COLO829 (cell line): Measurements from ENCODE around the gene POU6F2.
A peak's percentile ranks its signal among the peaks of the same experiment; 100 is the strongest.
"Not testable (repeated sequence)": the region's sequence is repeated elsewhere in the genome, so short reads cannot be mapped to it uniquely, and the experiment has no call there.

ENCODE experiments used
- DNase-seq: peaks from one replicate; pipeline ENCODE4 v3.0.0; 2012; ENCODE audit warnings: low spot score

Gene POU6F2

DNA sequence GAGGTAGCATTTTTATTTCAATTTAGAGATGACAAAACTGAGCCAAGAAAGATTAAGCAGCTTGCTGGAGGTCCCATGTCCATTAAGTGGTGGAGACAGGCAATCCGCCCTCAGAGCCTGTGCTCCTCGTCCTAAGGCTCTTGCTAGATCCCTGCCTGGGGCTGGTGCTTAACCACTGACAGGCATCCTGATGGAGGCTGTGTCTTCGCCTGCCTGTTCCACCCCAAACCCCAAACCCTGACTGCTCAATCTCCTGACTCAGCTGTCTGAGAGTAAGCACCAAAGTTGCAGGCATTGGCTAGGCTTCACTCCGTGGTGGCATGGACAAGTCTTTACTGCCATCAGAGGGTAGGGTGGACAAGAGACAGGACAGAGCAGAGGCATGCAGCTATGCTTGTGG is 209.4 kb downstream of the POU6F2 start:
- no peak for DNase-seq

DNA sequence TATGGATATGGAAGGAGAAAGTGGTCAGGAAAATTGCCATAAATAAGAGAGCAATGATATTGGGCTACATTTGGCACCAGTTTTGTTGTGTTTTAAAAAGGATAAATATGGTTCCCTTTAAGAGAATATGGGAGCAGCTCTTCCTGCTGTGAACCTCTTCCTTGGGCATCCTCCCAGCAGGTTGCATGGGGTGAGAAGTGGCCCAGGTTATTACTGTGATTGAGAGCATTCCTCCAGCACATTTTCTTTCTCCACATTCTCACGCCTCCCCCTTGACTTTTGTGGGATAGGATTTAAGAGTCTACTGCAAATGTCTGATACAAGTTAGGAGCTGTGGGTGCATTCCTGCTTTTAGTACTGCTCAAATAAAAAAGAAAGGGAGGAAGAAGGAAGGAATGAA is 214.8 kb downstream of the POU6F2 start:
- DNase-seq = no peak

DNA sequence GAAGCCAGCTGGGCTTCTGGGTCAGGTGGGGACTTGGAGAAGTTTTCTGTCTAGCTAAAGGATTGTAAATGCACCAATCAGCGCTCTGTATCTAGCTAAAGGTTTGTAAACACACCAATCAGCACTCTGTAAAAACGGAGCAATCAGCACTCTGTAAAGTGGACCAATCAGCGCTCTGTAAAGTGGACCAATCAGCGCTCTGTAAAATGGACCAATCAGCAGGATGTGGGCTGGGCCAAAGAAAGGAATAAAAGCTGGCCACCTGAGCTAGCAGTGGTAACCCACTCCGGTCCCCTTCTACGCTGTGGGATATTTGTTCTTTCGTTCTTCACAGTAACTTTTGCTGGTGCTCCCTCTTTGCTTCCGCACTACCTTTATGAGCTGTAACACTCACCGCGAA is 216.7 kb downstream of the POU6F2 start:
- not testable (repeated sequence) for DNase-seq

DNA sequence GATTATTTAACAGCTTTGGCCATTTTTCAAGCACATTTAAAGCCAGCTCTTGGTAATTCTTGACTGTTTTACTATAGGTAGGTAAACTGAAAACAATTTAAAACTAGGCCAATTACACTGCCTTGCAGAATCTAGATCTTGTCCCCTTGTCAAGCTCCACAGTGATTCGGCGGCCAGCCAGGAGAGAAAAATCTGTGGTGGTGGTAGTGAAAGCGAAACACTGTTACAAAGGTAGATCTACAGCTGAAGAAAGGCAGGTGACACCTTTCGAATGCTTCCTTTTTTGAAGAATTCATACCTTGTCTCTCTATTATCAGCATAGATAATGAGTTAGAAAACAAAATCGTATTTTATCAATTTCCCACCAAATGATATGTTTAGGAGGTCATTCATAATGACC is 218.3 kb downstream of the POU6F2 start:
- no peak for DNase-seq

DNA sequence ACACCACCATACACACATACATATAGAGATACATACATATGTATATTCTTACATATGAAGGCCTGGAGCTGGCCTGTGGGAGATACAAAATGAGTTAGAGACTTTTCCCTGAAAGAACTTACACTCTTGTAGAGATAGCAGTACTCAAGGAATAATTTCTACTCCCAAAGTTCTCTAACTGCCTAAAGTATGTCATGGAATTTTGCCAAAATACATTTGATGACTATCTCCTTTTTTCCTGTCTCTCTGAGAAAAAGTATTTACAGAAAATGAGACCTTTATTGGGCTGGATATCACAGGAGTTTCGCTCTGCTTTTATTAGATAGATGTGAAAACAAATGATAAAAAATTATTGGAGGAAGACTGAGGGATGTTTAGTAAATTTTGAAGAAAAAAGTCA is 220.1 kb downstream of the POU6F2 start:
- no peak for DNase-seq

DNA sequence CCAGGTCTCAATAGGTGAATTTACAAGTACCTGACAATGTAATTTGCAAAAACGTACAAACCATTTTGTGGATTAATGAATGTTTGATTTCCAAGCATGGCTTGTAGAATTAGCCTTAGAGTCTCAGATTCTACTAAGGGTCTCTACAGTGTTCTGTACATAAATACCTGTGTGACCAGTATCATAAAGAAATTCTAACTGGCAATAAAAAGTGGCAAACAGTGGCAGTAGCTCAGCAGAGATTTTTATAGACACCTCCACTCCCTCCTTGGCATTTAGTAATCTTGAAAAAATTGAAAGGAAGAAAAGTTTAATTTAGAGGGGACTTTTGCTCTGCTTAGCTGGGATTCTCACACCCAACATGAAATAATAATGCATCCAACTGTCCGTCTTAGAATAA is 220.8 kb downstream of the POU6F2 start:
- no peak for DNase-seq

DNA sequence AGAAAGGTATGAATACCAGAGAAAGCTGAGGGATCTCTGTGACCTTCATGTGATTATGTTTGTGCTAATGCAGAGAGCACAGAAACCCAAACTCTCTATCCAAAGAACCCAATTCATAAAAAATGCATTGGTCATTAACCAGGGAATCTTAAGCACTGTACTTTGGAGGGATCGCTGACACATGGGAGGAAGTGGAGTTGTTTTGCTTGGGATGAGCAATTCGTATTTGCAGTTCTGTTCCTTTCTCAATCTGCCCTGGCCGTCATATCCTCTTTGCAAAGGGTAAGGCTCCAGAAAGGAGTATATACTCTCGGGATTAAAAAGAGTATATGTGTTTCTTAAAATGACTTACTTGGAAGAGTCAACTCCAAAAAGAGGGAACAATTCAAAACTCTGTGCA is 221.3 kb downstream of the POU6F2 start:
- DNase-seq = no peak

DNA sequence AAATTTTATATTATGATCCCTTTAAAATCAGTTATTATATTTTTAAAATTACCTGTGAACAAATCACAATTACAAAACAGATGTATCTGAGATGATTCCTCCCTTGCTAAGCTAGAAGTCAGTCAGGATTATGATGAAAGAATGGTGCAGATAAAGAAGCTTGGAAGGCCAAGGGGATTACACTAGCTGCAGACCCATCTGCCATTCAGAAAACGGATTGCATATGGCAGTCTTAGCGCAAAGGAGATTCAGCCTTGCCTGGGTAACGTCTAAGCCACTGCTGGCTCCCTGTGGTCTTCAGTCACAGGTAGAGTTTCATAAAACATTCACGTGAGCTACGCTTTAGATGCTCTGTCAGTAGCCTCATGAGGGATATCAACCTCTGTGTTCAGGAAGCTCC is 222.2 kb downstream of the POU6F2 start:
- DNase-seq = no peak

DNA sequence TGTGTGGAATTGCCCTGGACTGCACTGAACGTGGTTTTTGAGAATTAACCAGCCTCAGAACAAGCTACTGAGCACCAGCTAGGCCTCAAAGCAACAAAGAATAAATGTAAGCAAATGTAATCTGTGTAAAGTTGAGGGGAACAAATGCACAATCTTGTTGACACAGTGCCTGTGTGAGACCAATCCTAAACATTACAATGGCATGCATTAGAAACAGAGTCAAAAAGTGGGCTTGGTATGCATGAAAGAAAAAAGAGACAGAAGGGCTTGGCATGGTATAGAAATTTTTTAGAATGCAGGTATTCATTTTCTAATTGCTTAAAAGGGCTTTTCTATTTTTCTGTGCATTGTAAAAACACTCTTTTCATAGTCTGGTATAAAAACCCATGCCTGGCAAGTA is 224.3 kb downstream of the POU6F2 start:
- no peak for DNase-seq

DNA sequence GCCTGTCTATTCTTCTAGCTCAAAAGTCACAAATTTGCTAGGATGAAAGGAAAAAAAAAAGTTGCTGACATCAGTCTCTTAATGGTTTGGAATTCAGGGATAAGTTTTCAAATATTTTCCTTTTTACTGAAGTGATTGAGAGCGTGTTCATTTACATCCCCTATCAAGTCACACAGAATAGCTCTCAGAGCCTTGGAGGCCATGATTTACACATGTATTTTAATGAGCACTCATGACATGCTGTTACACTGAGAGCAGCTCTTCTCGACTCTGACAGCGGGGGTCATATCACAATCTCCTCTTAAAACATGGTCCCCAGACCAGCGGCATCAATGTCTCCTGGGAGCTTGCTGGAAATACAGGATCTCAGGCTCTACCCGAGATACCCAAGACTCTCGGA is 232.7 kb downstream of the POU6F2 start:
- no peak for DNase-seq

DNA sequence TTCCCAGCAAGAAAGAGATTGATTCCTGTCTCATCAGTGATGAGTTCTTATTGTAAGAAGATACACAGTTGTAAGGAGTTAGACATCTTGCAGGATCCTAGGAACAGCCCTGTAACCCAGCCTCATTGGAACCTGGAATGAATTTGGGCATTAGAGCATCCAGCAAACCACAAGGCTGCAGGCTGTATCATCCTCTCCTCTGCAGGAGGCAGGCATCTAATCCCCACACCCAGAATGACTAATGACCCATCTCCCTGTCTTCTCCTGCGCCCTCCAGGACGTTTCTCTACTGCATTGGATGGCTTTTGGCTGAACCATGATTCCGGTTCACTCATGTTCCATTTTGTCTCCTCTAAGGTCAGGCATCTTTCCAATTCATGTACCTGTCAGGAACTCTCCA is 233.9 kb downstream of the POU6F2 start:
- DNase-seq = no peak

DNA sequence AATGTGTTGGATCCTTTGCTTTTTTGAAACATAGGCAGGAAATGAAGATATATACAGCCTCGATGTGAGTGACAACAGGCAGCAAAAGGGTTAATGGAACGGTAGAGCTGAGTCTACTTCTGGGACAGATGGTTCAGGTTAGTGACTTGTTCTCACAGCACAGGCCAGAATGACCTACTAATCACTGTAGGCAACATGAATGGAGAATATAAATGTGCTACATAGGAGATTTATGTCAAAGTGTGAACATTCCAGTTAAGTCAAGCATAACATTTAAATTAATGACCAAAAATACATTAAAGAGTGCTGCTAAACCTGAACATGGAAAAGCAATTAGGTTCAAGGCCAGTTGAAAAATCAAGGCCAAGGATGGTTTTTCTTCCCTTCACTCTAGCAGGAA is 235.2 kb downstream of the POU6F2 start:
- no peak for DNase-seq

DNA sequence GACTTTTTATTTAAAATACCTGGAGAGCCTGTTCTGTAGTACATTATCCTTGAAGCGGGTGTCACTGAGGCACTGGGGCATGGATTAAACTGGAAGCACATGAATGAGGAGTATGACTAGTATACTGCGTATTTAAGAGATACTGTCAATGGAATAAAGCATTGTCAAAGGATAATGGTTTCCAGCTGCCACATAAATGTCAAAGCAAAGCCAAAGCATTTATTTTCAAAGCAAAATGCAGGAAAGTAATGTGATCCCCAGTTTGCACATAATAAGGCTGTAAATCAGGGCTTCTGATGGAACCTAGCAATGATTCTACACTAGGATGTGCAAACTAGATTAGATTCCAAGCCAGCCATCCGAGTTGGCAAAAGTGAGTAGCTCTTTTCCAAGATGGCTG is 240.1 kb downstream of the POU6F2 start:
- no peak for DNase-seq

DNA sequence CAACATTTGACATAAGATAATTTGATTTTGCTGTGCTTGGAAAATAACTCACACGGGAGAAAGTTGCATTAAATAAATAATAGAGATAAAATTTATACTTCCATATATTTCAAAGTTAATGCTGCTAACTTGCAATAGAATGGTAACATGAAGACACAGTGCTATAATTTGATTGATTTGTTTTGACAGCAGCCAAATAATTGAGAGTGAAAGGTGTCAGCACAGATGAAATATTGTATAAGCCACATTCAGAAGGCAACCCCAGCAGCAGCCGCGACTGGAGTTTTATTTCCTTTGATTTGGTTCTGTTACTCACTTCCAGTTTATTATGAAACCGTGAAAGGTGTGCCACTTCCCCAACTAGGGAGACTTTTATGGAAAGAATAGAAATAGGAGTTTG is 242.2 kb downstream of the POU6F2 start:
- no peak for DNase-seq

DNA sequence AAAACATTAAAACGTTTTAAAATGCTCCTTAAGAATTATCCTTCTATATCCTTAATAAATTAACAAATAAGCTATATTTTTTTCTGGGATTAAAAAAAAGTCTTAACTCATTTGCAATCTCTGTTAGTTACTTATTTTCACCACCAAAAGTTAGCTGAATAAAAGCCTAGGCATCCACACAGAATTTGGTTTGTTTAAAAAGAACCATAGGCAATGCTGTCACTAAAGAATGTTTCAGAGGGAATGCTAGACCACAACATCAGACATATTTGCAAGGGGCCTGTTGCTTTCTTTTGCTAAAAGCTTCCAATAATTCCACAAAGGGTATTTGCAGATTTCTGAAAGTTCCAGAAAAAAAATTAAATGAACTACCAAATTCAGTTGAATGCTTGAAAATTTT is 244.2 kb downstream of the POU6F2 start:
- DNase-seq = no peak

DNA sequence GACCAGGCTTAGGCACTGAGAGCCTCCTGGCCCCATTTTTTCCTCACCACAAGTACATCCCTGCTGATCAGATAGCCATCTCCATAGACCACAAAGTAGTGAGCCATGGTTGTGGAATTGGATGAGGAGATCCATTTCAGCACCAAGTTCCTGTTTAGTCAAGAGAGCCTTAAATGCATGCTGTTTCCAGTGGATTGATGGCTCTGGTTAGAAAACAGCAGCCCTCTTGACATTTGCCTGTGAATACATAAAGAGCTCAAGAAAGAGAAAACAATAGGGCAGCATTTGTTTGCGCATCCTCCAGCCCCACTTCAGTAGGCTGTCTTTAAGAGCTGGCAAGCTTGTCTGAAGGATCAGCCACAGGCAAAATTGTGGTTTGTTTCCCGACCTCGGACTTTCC is 251.2 kb downstream of the POU6F2 start:
- no peak for DNase-seq

DNA sequence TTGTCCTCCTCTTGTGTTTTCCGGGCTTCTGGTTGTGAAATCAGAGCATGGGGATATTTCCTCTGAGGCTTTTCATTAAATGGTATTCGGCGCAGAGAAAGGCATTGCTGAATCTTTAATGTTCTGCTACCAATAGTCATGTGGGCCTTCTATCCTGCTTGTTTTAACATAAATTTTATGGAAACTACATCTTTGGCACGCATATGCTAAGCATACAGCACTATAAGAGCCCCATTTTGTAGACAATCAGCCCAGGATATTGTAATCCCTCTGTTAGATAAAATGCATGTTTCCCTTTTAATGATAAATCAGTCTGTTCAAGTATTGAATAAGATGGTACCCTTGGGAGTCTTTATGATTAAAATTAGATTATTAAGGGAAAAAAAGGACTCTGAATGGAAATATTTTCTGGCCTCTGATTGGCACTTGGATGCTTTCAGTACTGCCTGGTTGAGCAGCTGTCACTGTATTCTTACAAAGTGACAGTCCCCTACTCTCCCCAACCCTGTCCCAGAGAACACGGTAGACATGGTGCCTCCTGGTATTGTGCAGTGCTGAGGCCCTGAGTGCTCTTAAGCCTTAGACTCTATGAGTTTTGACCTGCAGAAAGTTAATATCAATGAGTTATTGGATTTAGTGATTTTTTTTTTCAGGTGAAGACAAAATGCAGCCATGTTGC is 256.3 kb downstream of the POU6F2 start:
- DNase-seq = no peak

DNA sequence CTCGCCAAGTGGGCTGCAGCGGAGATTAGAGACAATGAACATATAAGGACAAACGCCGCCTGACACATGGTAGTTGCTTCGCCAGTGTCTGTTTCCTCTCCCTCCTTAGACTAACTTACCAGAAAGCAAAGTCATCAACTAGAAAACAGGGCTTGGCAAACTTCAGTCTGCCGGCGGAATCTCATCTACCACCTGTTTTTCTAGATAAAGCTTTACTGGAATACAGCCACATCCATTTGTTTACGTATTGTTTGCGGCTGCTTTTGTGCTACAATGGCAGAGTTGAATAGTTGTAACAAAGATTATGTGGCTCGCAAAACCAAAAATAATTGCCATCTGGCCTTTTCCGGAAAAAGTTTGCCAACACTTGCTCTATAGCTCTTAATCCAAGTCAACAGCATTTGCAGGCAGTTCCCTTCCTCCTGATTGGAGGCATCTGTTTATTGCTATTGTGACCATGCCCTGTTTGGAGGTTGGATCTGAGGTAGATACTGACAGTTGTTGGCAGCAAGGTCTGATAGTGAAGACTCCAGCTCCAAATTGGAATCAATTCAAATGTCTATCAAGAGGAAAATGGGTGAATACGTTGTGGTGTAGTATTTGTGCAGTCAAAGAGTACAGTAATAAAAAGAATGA is 260.6 kb downstream of the POU6F2 start:
- no peak for DNase-seq

DNA sequence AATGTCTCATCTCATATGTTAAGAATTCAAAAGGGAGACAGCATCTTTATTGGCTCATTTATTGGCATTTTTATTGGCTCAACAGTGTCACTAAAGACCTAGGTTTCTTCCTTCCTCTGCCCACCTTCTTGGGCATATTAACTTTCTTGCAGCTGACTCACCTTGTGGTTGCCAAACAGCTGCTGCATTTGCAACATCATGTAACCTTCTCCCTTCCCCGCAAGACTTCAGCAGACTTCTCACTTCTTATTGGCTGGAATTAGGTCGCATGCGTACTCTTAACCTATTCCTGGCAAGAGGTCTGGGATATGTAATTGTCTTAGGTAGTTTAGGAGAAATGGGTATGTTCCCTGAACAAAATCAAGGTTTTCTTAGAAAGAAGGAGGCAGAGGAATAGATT is 263.2 kb downstream of the POU6F2 start:
- no peak for DNase-seq

DNA sequence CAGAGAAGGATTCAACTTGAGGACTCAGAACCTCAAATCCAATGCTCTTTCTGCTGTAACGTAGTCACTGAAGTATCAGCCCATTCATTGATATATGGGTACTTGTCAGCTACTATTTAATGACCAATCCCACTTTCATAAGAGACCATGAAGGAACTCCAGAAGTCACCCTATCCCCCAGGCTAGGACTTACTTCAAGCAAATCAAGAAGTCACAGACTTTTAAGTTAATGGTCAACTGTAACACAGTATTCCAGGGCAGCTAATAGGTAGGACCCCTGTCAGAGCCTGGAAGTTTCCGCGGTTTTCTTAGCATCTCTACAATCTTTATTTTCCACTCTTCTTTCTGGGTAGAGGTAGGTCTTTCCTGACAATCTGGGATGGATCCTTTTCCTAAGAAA is 269.9 kb downstream of the POU6F2 start:
- no peak for DNase-seq

DNA sequence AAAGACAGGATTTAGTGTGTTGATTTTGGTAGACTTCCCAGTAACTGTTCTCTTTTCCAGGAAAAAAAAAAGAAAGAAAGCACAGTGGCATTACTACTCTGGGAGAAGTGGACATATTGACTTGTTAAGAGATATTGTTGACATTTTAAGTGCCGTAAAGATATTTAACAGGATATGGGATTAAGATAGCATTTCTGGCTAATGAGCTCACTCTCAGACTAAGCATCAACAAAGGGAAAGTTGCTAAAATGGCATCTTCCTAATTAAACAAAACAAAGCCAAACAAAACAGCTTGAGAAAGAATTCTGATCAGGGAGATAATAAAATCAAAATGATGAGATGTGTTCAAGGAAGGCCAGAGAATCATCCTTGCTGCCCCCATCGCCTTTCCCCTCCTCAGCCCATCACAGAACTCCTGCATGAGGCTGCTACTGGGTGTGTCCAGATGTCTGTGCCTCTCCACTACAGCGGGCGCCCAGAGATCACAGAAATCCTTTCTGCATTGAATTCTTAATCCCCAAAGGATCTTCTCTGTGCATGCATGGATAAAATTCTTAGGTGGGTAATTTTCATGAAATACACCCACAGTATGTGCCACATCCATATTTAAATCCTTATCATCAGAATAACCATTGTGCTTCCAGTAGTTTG is 270.5 kb downstream of the POU6F2 start:
- no peak for DNase-seq

DNA sequence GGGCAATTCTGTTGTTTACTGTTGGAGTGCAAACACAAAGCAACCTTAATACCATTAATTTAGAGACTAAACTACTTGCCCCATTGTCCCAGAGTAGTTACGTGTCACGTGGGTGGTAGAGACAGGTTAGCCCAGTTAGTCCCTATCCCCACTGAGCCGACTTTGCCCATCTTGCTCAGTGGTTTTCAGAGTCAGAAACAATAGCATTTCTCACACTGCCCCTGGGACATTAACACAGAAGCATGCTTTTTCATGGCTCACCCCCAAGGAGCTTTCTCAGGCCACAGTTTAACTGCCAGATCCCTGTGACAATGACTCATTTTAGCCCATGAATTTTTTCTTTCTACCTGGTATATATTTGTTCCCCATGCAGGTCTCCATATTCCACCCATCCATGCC is 271.0 kb downstream of the POU6F2 start:
- DNase-seq = peak; percentile 13

DNA sequence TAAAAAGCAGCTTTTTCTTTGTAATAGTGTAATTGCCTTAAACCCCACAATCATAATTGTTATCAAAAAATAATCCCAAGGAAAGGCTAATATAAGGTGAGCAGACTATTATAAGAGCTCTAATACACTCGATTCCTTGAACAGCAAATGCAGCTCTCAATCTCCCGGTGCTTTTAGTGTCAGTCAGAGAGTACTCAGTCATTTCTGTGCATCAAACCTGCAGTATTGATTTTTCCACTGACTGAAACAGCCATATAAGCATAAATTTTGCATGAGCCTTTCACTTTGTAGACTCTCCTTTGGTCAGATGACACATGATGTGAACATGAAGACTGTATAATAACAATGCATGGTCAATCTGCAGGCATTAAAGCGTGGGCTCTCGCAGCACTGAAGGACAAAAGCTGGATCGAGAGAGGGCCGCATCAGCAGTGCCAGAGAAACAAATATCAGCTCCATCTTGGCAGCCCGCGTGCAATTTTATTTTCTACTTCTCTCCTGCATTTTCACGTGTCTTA is 272.0 kb downstream of the POU6F2 start:
- no peak for DNase-seq

DNA sequence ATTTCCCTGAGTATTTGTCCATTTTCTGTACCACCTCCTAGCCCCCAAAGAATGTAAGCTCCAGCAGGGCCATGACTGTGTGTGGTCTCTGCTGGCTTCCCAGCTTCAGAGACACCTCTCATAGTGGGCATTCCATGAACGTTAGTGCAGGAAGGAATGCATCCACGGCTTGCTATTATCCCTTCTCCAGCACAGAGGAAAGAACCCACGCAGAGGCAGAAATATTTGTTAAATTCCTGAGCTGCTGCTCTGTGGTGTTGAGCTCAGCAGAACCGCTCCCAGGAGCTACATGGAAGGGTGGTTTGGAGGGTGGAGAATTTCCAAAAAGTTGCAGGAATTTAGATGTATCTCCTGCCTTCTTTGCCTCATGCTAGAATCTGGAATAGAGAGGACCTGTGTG is 275.2 kb downstream of the POU6F2 start:
- DNase-seq = no peak
